ENCODE measurements around the gene ADGRD1. TPM values are rescaled to one million over a fixed set of nuclear protein-coding genes. Genes with fewer than 3 reads are reported as not detected.

The ADGRD1 gene
- total and polyA plus RNA-seq, 2 of the 8 experiments (the other 6 are each of a cell fraction or from before 2014, with no cell fraction given): 0.36 to 0.48 TPM

DNA sequence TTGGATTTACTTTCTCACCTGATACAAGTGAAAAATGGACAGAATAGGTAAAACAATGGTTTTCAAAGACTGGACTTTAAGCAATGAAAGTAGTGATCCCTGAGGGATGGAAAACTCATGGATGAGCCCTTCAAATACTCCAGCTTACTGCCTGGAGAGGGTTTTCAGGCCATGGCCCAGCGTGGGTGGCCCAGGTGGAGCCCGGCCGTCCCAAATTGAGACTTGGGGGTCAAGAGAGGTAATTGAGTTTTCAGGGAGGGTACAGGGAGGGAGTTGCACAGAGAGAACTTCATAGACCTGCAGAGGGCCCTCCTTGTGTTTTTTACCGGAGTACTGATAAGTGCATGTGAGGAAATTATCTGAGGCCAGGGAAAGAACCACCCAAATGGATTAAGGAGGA, 44.6 kb upstream of the ADGRD1 start (continued):
- TF ChIP-seq, protein P1, sequence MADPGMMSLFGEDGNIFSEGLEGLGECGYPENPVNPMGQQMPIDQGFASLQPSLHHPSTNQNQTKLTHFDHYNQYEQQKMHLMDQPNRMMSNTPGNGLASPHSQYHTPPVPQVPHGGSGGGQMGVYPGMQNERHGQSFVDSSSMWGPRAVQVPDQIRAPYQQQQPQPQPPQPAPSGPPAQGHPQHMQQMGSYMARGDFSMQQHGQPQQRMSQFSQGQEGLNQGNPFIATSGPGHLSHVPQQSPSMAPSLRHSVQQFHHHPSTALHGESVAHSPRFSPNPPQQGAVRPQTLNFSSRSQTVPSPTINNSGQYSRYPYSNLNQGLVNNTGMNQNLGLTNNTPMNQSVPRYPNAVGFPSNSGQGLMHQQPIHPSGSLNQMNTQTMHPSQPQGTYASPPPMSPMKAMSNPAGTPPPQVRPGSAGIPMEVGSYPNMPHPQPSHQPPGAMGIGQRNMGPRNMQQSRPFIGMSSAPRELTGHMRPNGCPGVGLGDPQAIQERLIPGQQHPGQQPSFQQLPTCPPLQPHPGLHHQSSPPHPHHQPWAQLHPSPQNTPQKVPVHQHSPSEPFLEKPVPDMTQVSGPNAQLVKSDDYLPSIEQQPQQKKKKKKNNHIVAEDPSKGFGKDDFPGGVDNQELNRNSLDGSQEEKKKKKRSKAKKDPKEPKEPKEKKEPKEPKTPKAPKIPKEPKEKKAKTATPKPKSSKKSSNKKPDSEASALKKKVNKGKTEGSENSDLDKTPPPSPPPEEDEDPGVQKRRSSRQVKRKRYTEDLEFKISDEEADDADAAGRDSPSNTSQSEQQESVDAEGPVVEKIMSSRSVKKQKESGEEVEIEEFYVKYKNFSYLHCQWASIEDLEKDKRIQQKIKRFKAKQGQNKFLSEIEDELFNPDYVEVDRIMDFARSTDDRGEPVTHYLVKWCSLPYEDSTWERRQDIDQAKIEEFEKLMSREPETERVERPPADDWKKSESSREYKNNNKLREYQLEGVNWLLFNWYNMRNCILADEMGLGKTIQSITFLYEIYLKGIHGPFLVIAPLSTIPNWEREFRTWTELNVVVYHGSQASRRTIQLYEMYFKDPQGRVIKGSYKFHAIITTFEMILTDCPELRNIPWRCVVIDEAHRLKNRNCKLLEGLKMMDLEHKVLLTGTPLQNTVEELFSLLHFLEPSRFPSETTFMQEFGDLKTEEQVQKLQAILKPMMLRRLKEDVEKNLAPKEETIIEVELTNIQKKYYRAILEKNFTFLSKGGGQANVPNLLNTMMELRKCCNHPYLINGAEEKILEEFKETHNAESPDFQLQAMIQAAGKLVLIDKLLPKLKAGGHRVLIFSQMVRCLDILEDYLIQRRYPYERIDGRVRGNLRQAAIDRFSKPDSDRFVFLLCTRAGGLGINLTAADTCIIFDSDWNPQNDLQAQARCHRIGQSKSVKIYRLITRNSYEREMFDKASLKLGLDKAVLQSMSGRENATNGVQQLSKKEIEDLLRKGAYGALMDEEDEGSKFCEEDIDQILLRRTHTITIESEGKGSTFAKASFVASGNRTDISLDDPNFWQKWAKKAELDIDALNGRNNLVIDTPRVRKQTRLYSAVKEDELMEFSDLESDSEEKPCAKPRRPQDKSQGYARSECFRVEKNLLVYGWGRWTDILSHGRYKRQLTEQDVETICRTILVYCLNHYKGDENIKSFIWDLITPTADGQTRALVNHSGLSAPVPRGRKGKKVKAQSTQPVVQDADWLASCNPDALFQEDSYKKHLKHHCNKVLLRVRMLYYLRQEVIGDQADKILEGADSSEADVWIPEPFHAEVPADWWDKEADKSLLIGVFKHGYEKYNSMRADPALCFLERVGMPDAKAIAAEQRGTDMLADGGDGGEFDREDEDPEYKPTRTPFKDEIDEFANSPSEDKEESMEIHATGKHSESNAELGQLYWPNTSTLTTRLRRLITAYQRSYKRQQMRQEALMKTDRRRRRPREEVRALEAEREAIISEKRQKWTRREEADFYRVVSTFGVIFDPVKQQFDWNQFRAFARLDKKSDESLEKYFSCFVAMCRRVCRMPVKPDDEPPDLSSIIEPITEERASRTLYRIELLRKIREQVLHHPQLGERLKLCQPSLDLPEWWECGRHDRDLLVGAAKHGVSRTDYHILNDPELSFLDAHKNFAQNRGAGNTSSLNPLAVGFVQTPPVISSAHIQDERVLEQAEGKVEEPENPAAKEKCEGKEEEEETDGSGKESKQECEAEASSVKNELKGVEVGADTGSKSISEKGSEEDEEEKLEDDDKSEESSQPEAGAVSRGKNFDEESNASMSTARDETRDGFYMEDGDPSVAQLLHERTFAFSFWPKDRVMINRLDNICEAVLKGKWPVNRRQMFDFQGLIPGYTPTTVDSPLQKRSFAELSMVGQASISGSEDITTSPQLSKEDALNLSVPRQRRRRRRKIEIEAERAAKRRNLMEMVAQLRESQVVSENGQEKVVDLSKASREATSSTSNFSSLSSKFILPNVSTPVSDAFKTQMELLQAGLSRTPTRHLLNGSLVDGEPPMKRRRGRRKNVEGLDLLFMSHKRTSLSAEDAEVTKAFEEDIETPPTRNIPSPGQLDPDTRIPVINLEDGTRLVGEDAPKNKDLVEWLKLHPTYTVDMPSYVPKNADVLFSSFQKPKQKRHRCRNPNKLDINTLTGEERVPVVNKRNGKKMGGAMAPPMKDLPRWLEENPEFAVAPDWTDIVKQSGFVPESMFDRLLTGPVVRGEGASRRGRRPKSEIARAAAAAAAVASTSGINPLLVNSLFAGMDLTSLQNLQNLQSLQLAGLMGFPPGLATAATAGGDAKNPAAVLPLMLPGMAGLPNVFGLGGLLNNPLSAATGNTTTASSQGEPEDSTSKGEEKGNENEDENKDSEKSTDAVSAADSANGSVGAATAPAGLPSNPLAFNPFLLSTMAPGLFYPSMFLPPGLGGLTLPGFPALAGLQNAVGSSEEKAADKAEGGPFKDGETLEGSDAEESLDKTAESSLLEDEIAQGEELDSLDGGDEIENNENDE (IDR thresholded peaks at IDR 0.05; ENCODE audit: insufficient replicate concordance, low read length): no peak
- TF ChIP-seq EZH2 (IDR thresholded peaks at IDR 0.05; ENCODE audit: low read depth, low read length, severe bottlenecking): no peak
- no peak for TF ChIP-seq POU5F1 (IDR thresholded peaks at IDR 0.05; ENCODE audit: low read depth, low read length)
- TF ChIP-seq RFX5 (IDR thresholded peaks at IDR 0.05; ENCODE audit: borderline replicate concordance, low read depth, low read length): no peak
- TF ChIP-seq TCF12 (IDR thresholded peaks at IDR 0.05; ENCODE audit: low read depth, low read length): no peak
- no peak for TF ChIP-seq BCL11A (IDR thresholded peaks at IDR 0.05; ENCODE audit: low read depth in 2 of 2, low read length in 2 of 2)

All from H1 (cell line).